Lung (tissue), 16 donors: ENCODE measurements around the gene NCBP2L. TPM values are rescaled to one million over a fixed set of nuclear protein-coding genes. Genes with fewer than 3 reads are reported as not detected.

Experiments used
- ATAC-seq: fragments of 200-7000 bp; cut with Tn5 transposase; one replicate; pipeline ENCODE4 v1.9.1; 2020; ENCODE audit warnings: moderate number of reproducible peaks; ENCODE audit not compliant: insufficient read depth, low FRiP score
- DNase-seq, 3 donors: peaks; one replicate each; pipeline ENCODE4 v3.0.0-alpha.2; 2013 to 2017
- H3K27ac ChIP-seq, 2 donors: one replicate each; pipeline ENCODE4 v1.5.1; 2013; ENCODE audit warnings: mild to moderate bottlenecking in 2 of 2, moderate library complexity in 2 of 2, control low read depth in 1 of 2, inconsistent platforms in 1 of 2, low read depth in 1 of 2, low read length in 1 of 2
- H3K27me3 ChIP-seq, 3 donors: one replicate each; pipeline ENCODE4 v1.5.1; 2013; ENCODE audit warnings: low read length in 2 of 3; ENCODE audit not compliant: control insufficient read depth in 3 of 3, insufficient read depth in 3 of 3
- H3K36me3 ChIP-seq, 4 donors: one replicate each; pipeline ENCODE4 v1.5.1; 2013; ENCODE audit warnings: low read length in 4 of 4, mild to moderate bottlenecking in 1 of 4, moderate library complexity in 1 of 4; ENCODE audit not compliant: control insufficient read depth in 4 of 4, insufficient read depth in 4 of 4
- H3K4me1 ChIP-seq, 5 donors: one replicate each; pipeline ENCODE4 v1.5.1; 2013; ENCODE audit warnings: low read length in 5 of 5, mild to moderate bottlenecking in 2 of 5, moderate library complexity in 1 of 5; ENCODE audit not compliant: control insufficient read depth in 5 of 5, insufficient read depth in 5 of 5
- H3K4me3 ChIP-seq: one replicate; pipeline ENCODE4 v1.5.1; 2013; ENCODE audit warnings: mild to moderate bottlenecking, control low read depth, moderate library complexity
- H3K9ac ChIP-seq, 2 donors: one replicate each; pipeline ENCODE4 v1.5.1; 2013; ENCODE audit warnings: low read length in 2 of 2, control low read depth in 1 of 2; ENCODE audit not compliant: insufficient read depth in 1 of 2
- H3K9me3 ChIP-seq, 4 donors: one replicate each; pipeline ENCODE4 v1.5.1; 2013; ENCODE audit warnings: low read length in 3 of 4, mild to moderate bottlenecking in 1 of 4, moderate library complexity in 1 of 4; ENCODE audit not compliant: control insufficient read depth in 4 of 4, insufficient read depth in 3 of 4
- CTCF ChIP-seq: IDR thresholded peaks from 2 replicates; pipeline ENCODE4 v1.5.1; 2012; ENCODE audit warnings: mild to moderate bottlenecking; ENCODE audit errors: control extremely low read depth, extremely low read depth
- whole genome bisulfite sequencing, 2 donors: extraction: QIAGEN DNeasy Blood & Tissue Kit; methylation state at CpG; one replicate each; pipeline ENCODE4 v1.1.7; 2013; 5-methylcytosine and 5-hydroxymethylcytosine counted together
- long read RNA-seq, 5 donors: transcript quantifications; one replicate each; lab custom pipeline, GENCODE V29; 2026
- polyA plus RNA-seq, 2 donors: library from polyadenylated mRNA; stranded (reverse); fragments of 200-250 nt; gene quantifications; one replicate each; pipeline ENCODE4 v1.2.1, GENCODE V29; 2013
- total RNA-seq, 2 donors: library from RNA; depleted of rRNA in 1 of 2; stranded (reverse); fragments of >200 nt in 1 of 2; gene quantifications; one replicate each; pipeline ENCODE4 v1.2.1, GENCODE V29; 2014 to 2021
- donor health status: control.
- donor health status: control.
- donor health status: Bipolar disorder and iron deficiency.
- donor health status: healthy.
- donor health status: DM: yes; HTN: yes; CAD: no.

The NCBP2L gene
- total RNA-seq (under 1 TPM; 0.11 to 0.12 TPM), polyA plus RNA-seq (under 1 TPM; 0.03 to 0.08 TPM)
- long read RNA-seq, donor 1, result 0 reads
- long read RNA-seq, donor 2, result 0 reads
- long read RNA-seq, donor 3, result 0 reads
- long read RNA-seq, donor 4, result 0 reads
- long read RNA-seq, donor 5, result 0 reads

- WGBS, 2 donors, result 71 to 83% methylated on average over 6 of the region's 6 CpGs
- no peak for TF ChIP-seq CTCF
- H3K4me1 ChIP-seq, result peaks cover 0 to 12% (median 0%) of the 10 kb centered on the region in 5 donors
- H3K9me3 ChIP-seq, result peaks cover 0 to 5% (median 0%) of the 10 kb centered on the region in 4 donors
- no peaks in the 10 kb centered on the region for H3K36me3 ChIP-seq
- peaks cover 0 to 17% (median 3%) of the 10 kb centered on the region in 3 donors for H3K27me3 ChIP-seq
- DNase-seq (no peak), ATAC-seq (no peak)
- H3K9ac ChIP-seq, result peak within 1 kb of the TSS in 1 of 2 donors; percentile 38
- H3K4me3 ChIP-seq, result no peak within 1 kb of the TSS
- peak within 1 kb of the TSS in 1 of 2 donors; percentile 85 for H3K27ac ChIP-seq
Observed at GRCh38 chrX:107777536-107777832, at the start of gene NCBP2L. Gene NCBP2L (plus strand): TSS chrX:107777733. CDS start chrX:107794221, 16,488 bp downstream.

GRCh38 chrX:107728371-107729099 is 49.0 kb upstream of the NCBP2L start:
- Histone ChIP-seq H3K4me1 (peaks cover 20 to 75% (median 28%) of the 10 kb centered on the region in 5 donors), H3K4me3 (no peak overlapping the region), H3K27me3 (peaks cover 0 to 26% (median 0%) of the 10 kb centered on the region in 3 donors), H3K27ac (peak overlapping the region; percentile 28 to 74), H3K9ac (no peak overlapping the region), H3K9me3 (no peaks in the 10 kb centered on the region), H3K36me3 (no peaks in the 10 kb centered on the region)
- TF ChIP-seq CTCF, result no peak
- 70 to 84% methylated on average over 4 of the region's 4 CpGs for WGBS, 2 donors
- DNase-seq, result peak in 2 of 3 donors; percentile 71 to 75
- ATAC-seq, result no peak

GRCh38 chrX:107729558-107730297 is 47.8 kb upstream of the NCBP2L start:
- H3K9me3 ChIP-seq, result no peaks in the 10 kb centered on the region
- H3K9ac ChIP-seq, result no peak overlapping the region
- no peak overlapping the region for H3K4me3 ChIP-seq
- peaks cover 0 to 19% (median 0%) of the 10 kb centered on the region in 3 donors for H3K27me3 ChIP-seq
- TF ChIP-seq CTCF, result no peak
- DNase-seq, result peak in 2 of 3 donors; percentile 37 to 48
- H3K27ac ChIP-seq, result peak overlapping the region; percentile 37 to 74
- ATAC-seq, result no peak
- H3K4me1 ChIP-seq, result peaks cover 19 to 74% (median 28%) of the 10 kb centered on the region in 5 donors
- WGBS, 2 donors, result 66 to 87% methylated on average over 7 to 8 of the region's 8 CpGs
- H3K36me3 ChIP-seq, result no peaks in the 10 kb centered on the region
